CD4-positive, CD25-positive, alpha-beta regulatory T cell (primary cell): ENCODE measurements around the gene DLG2. TPM values are rescaled to one million over a fixed set of nuclear protein-coding genes. Genes with fewer than 3 reads are reported as not detected.

Experiments
- ATAC-seq, 2 donors: fragments of 150-1000 bp; cut with Tn5 transposase; one replicate each; pipeline ENCODE4 v1.10.0; 2021; ENCODE audit warnings: low read depth in 2 of 2, moderate number of reproducible peaks in 2 of 2, moderate library complexity in 1 of 2
- DNase-seq, 3 donors: peaks; one replicate each; pipeline versions ENCODE4 v3.0.0 to v3.0.0-alpha.2; 2012 to 2022; ENCODE audit warnings: mixed read lengths in 1 of 3
- H3K27ac ChIP-seq: one replicate; pipeline ENCODE4 v1.7.0; 2013; ENCODE audit warnings: mild to moderate bottlenecking, low read length; ENCODE audit not compliant: insufficient read depth, poor library complexity, severe bottlenecking
- H3K27me3 ChIP-seq: one replicate; pipeline ENCODE4 v1.7.0; 2013; ENCODE audit warnings: low read length; ENCODE audit not compliant: control insufficient read depth, insufficient read depth
- H3K36me3 ChIP-seq: one replicate; pipeline ENCODE4 v1.7.0; 2013; ENCODE audit warnings: mild to moderate bottlenecking, low read length, moderate library complexity; ENCODE audit not compliant: control insufficient read depth, insufficient read depth
- H3K4me1 ChIP-seq: 2 replicates; pipeline ENCODE4 v1.7.0; 2013; ENCODE audit warnings: mild to moderate bottlenecking, low read length; ENCODE audit not compliant: insufficient read depth, control insufficient read depth, poor library complexity, severe bottlenecking
- H3K4me3 ChIP-seq: one replicate; pipeline ENCODE4 v1.7.0; 2013; ENCODE audit warnings: low read depth, mild to moderate bottlenecking, low read length, moderate library complexity
- H3K9me3 ChIP-seq, 2 experiments: 1 replicate in 1 of 2; 2 replicates in 1 of 2; pipeline ENCODE4 v1.7.0; 2013; ENCODE audit warnings: low read length in 2 of 2, mild to moderate bottlenecking in 1 of 2, moderate library complexity in 1 of 2; ENCODE audit not compliant: control insufficient read depth in 2 of 2
- H3K27ac Mint-ChIP-seq, 3 donors: one replicate each; pipeline ENCODE4 v1.8.0; 2020 to 2022; ENCODE audit warnings: mild to moderate bottlenecking in 3 of 3, mixed read lengths in 3 of 3, moderate library complexity in 2 of 3
- H3K27me3 Mint-ChIP-seq: one replicate; pipeline ENCODE4 v1.8.0; 2022; ENCODE audit warnings: mild to moderate bottlenecking, mixed read lengths
- H3K36me3 Mint-ChIP-seq: one replicate; pipeline ENCODE4 v1.8.0; 2020; ENCODE audit warnings: mixed read lengths
- H3K4me1 Mint-ChIP-seq, 4 donors: one replicate each; pipeline ENCODE4 v1.8.0; 2020 to 2022; ENCODE audit warnings: mixed read lengths in 4 of 4, mild to moderate bottlenecking in 1 of 4
- H3K4me3 Mint-ChIP-seq, 4 donors: one replicate each; pipeline ENCODE4 v1.8.0; 2020 to 2022; ENCODE audit warnings: mild to moderate bottlenecking in 4 of 4, mixed read lengths in 4 of 4, moderate library complexity in 3 of 4
- H3K9me3 Mint-ChIP-seq, 7 donors: one replicate each; pipeline ENCODE4 v1.8.0; 2020 to 2022; ENCODE audit warnings: mixed read lengths in 7 of 7, mild to moderate bottlenecking in 3 of 7, moderate library complexity in 2 of 7
- polyA plus RNA-seq, 4 donors: library from polyadenylated mRNA; unstranded; fragments of 300-500 nt; fragmentation: Illumina TruSeq; gene quantifications; one replicate each; pipeline ENCODE4 v1.2.3, GENCODE V29; 2021
- total RNA-seq: library from RNA; stranded (reverse); gene quantifications from one replicate; pipeline ENCODE4 v1.2.3, GENCODE V29; 2022

The DLG2 gene
- total and polyA plus RNA-seq, 5 donors from 2014 or later: 0.26 to 2.0 (median 0.94) TPM

GRCh38 chr11:84914511-84914910, 712.6 kb downstream of the DLG2 start:
- no peaks in the 10 kb centered on the region for H3K36me3 Mint-ChIP-seq
- H3K4me1 Mint-ChIP-seq: no peaks in the 10 kb centered on the region
- no peak overlapping the region for H3K4me3 Mint-ChIP-seq

GRCh38 chr11:84909740-84910139, 717.4 kb downstream of the DLG2 start:
- no peak for ATAC-seq

More at GRCh38 chr11:84914511-84914910, 712.6 kb downstream of the DLG2 start:
- no peak overlapping the region for H3K27ac ChIP-seq
- no peak for ATAC-seq
- peaks cover 0 to 5% of the 10 kb centered on the region in 2 experiments for H3K9me3 ChIP-seq
- H3K27me3 ChIP-seq: no peaks in the 10 kb centered on the region
- H3K4me1 ChIP-seq: no peaks in the 10 kb centered on the region
- Mint-ChIP-seq H3K27ac (no peak overlapping the region), H3K27me3 (no peaks in the 10 kb centered on the region), H3K9me3 (peaks cover 7 to 38% (median 10%) of the 10 kb centered on the region in 7 donors)
- no peak overlapping the region for H3K4me3 ChIP-seq
- no peak for DNase-seq
- H3K36me3 ChIP-seq: no peaks in the 10 kb centered on the region

GRCh38 chr11:84906995-84907394, 720.1 kb downstream of the DLG2 start:
- H3K4me1 Mint-ChIP-seq: no peaks in the 10 kb centered on the region
- no peak overlapping the region for H3K27ac Mint-ChIP-seq
- no peak overlapping the region for H3K4me3 Mint-ChIP-seq
- H3K27me3 ChIP-seq: no peaks in the 10 kb centered on the region
- peaks cover 0 to 5% of the 10 kb centered on the region in 2 experiments for H3K9me3 ChIP-seq
- no peaks in the 10 kb centered on the region for H3K27me3 Mint-ChIP-seq
- no peaks in the 10 kb centered on the region for H3K36me3 Mint-ChIP-seq
- DNase-seq (no peak), ATAC-seq (no peak)
- no peak overlapping the region for H3K27ac ChIP-seq
- H3K4me3 ChIP-seq: no peak overlapping the region
- H3K4me1 ChIP-seq: no peaks in the 10 kb centered on the region
- no peaks in the 10 kb centered on the region for H3K36me3 ChIP-seq
- H3K9me3 Mint-ChIP-seq: peaks cover 3 to 24% (median 8%) of the 10 kb centered on the region in 7 donors

More at GRCh38 chr11:84909740-84910139, 717.4 kb downstream of the DLG2 start:
- H3K4me1 Mint-ChIP-seq: no peaks in the 10 kb centered on the region
- no peaks in the 10 kb centered on the region for H3K36me3 ChIP-seq
- no peak overlapping the region for H3K4me3 ChIP-seq
- peaks cover 2 to 25% (median 4%) of the 10 kb centered on the region in 7 donors for H3K9me3 Mint-ChIP-seq
- no peak for DNase-seq
- H3K27ac ChIP-seq: no peak overlapping the region
- H3K4me1 ChIP-seq: no peaks in the 10 kb centered on the region
- no peaks in the 10 kb centered on the region for H3K27me3 ChIP-seq
- H3K36me3 Mint-ChIP-seq: no peaks in the 10 kb centered on the region
- H3K27me3 Mint-ChIP-seq: no peaks in the 10 kb centered on the region
- peaks cover 0 to 5% of the 10 kb centered on the region in 2 experiments for H3K9me3 ChIP-seq
- no peak overlapping the region for H3K4me3 Mint-ChIP-seq
- no peak overlapping the region for H3K27ac Mint-ChIP-seq

GRCh38 chr11:84905411-84905810, 721.7 kb downstream of the DLG2 start:
- Histone ChIP-seq H3K27ac (no peak overlapping the region), H3K9me3 (peaks cover 0 to 5% of the 10 kb centered on the region in 2 experiments), H3K4me1 (no peaks in the 10 kb centered on the region), H3K27me3 (no peaks in the 10 kb centered on the region), H3K4me3 (no peak overlapping the region), H3K36me3 (no peaks in the 10 kb centered on the region)
- no peak for ATAC-seq
- Mint-ChIP-seq H3K27ac (no peak overlapping the region), H3K27me3 (no peaks in the 10 kb centered on the region), H3K36me3 (no peaks in the 10 kb centered on the region), H3K4me1 (no peaks in the 10 kb centered on the region), H3K9me3 (peaks cover 0 to 26% (median 8%) of the 10 kb centered on the region in 7 donors), H3K4me3 (no peak overlapping the region)
- DNase-seq: no peak

GRCh38 chr11:84902445-84902844, 724.7 kb downstream of the DLG2 start:
- Mint-ChIP-seq H3K4me3 (no peak overlapping the region), H3K9me3 (peaks cover 0 to 33% (median 7%) of the 10 kb centered on the region in 7 donors), H3K27ac (no peak overlapping the region), H3K36me3 (no peaks in the 10 kb centered on the region), H3K27me3 (no peaks in the 10 kb centered on the region), H3K4me1 (no peaks in the 10 kb centered on the region)
- H3K4me3 ChIP-seq: no peak overlapping the region
- no peaks in the 10 kb centered on the region for H3K27me3 ChIP-seq
- H3K9me3 ChIP-seq: no peaks in the 10 kb centered on the region
- no peak overlapping the region for H3K27ac ChIP-seq
- no peak for ATAC-seq
- H3K4me1 ChIP-seq: no peaks in the 10 kb centered on the region
- DNase-seq: no peak
- H3K36me3 ChIP-seq: no peaks in the 10 kb centered on the region

- Histone ChIP-seq H3K4me3 (no peak overlapping the region), H3K36me3 (no peaks in the 10 kb centered on the region), H3K27ac (no peak overlapping the region), H3K9me3 (no peaks in the 10 kb centered on the region), H3K27me3 (no peaks in the 10 kb centered on the region), H3K4me1 (no peaks in the 10 kb centered on the region)
- H3K27me3 Mint-ChIP-seq: no peaks in the 10 kb centered on the region
- H3K4me1 Mint-ChIP-seq: no peaks in the 10 kb centered on the region
- H3K36me3 Mint-ChIP-seq: no peaks in the 10 kb centered on the region
- no peak overlapping the region for H3K27ac Mint-ChIP-seq
- DNase-seq (no peak), ATAC-seq (no peak)
- no peak overlapping the region for H3K4me3 Mint-ChIP-seq
- H3K9me3 Mint-ChIP-seq: peaks cover 0 to 29% (median 7%) of the 10 kb centered on the region in 7 donors
Measured at GRCh38 chr11:84901991-84902390, 725.2 kb downstream of the DLG2 start.

- Mint-ChIP-seq H3K9me3 (peaks cover 0 to 27% (median 4%) of the 10 kb centered on the region in 7 donors), H3K36me3 (no peaks in the 10 kb centered on the region), H3K4me3 (no peak overlapping the region), H3K27ac (no peak overlapping the region), H3K4me1 (no peaks in the 10 kb centered on the region), H3K27me3 (no peaks in the 10 kb centered on the region)
- no peak for ATAC-seq
- no peaks in the 10 kb centered on the region for H3K27me3 ChIP-seq
- no peaks in the 10 kb centered on the region for H3K9me3 ChIP-seq
- no peak overlapping the region for H3K4me3 ChIP-seq
- H3K4me1 ChIP-seq: no peaks in the 10 kb centered on the region
- H3K27ac ChIP-seq: no peak overlapping the region
- no peaks in the 10 kb centered on the region for H3K36me3 ChIP-seq
- no peak for DNase-seq
Measured at GRCh38 chr11:84899740-84900139, 727.4 kb downstream of the DLG2 start.

- Mint-ChIP-seq H3K36me3 (no peaks in the 10 kb centered on the region), H3K4me1 (no peaks in the 10 kb centered on the region), H3K27me3 (no peaks in the 10 kb centered on the region), H3K9me3 (peaks cover 0 to 31% (median 7%) of the 10 kb centered on the region in 7 donors), H3K27ac (no peak overlapping the region), H3K4me3 (no peak overlapping the region)
- ATAC-seq (no peak), DNase-seq (no peak)
- Histone ChIP-seq H3K4me1 (no peaks in the 10 kb centered on the region), H3K9me3 (no peaks in the 10 kb centered on the region), H3K36me3 (no peaks in the 10 kb centered on the region), H3K27ac (no peak overlapping the region), H3K27me3 (no peaks in the 10 kb centered on the region), H3K4me3 (no peak overlapping the region)
Measured at GRCh38 chr11:84899134-84899533, 728.0 kb downstream of the DLG2 start.
